NT2/D1 (cell line): ENCODE results near the gene THAP8.

ENCODE experiments used
- DNase-seq: peaks from one replicate; pipeline ENCODE4 v3.0.0-alpha.2; 2011; ENCODE audit warnings: low read depth, low spot score
- H3K27me3 ChIP-seq: 2 replicates; pipeline ENCODE4 v1.6.0; 2011; ENCODE audit warnings: mild to moderate bottlenecking; ENCODE audit not compliant: insufficient read length, insufficient read depth
- H3K36me3 ChIP-seq: 2 replicates; pipeline ENCODE4 v1.6.1; 2011; ENCODE audit warnings: mild to moderate bottlenecking, low read length, mixed read lengths; ENCODE audit not compliant: insufficient read depth, insufficient read length
- H3K4me1 ChIP-seq: 2 replicates; pipeline ENCODE4 v1.5.1; 2011; ENCODE audit not compliant: insufficient read depth, insufficient read length
- H3K4me3 ChIP-seq: 2 replicates; pipeline ENCODE4 v1.5.1; 2011; ENCODE audit warnings: low read depth; ENCODE audit not compliant: insufficient read length
- H3K9ac ChIP-seq: 2 replicates; pipeline ENCODE4 v1.6.0; 2011; ENCODE audit warnings: low read depth; ENCODE audit not compliant: insufficient read length
- H3K9me3 ChIP-seq: 2 replicates; pipeline ENCODE4 v1.5.1; 2011; ENCODE audit warnings: mild to moderate bottlenecking, low read length; ENCODE audit not compliant: insufficient read depth
- SUZ12 ChIP-seq: IDR thresholded peaks from 2 replicates; pipeline ENCODE4 v1.6.1; 2011; ENCODE audit not compliant: insufficient read length, insufficient read depth; ENCODE audit errors: extremely low read depth
- YY1 ChIP-seq: IDR thresholded peaks from 2 replicates; pipeline ENCODE4 v1.6.1; 2011; ENCODE audit not compliant: insufficient read length, insufficient read depth
- ZNF274 ChIP-seq: IDR thresholded peaks from 2 replicates; pipeline ENCODE4 v1.6.1; 2011; ENCODE audit warnings: mild to moderate bottlenecking, low read depth, low read length

The THAP8 gene, protein sequence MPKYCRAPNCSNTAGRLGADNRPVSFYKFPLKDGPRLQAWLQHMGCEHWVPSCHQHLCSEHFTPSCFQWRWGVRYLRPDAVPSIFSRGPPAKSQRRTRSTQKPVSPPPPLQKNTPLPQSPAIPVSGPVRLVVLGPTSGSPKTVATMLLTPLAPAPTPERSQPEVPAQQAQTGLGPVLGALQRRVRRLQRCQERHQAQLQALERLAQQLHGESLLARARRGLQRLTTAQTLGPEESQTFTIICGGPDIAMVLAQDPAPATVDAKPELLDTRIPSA

DNA sequence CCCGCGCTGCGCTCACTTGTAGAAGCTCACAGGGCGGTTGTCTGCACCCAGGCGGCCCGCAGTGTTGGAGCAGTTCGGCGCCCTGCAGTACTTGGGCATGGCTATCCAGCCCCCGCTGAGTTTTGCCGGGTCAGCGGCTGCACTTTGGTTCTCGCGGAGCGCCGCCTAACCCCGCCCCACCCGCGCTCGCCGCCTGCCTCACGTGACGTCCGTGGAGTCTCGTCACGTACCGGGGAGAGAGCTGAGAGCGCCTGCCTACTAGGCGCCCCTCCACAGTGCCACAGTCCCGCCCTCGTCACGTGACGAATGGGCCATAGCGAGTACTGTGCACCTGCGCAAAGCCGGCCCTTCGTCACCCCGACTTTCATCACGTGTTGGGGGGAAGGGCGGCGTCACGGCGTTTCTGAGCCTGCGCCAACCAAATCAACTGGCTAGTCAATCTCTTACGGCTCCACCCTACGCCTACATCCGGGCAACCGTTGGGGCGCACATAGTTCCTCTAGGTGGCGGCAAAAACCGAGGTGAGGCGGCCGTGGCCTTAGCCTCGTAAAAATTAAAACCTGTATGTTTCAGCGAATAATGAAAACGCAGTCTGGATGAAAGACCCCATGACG, at the start of gene THAP8:
Gene THAP8, minus strand, starts transcription at position 167 of the 614 bp plus-strand sequence. Its CDS starts 68 bp downstream, at position 99.
- peak within 1 kb of the TSS; percentile 87 for H3K4me3 ChIP-seq
- peaks cover 17% of the 10 kb centered on the region for H3K36me3 ChIP-seq
- no peaks in the 10 kb centered on the region for H3K9me3 ChIP-seq
- peak; percentile 92 for DNase-seq
- peak within 1 kb of the TSS; percentile 86 for H3K9ac ChIP-seq
- no peak for TF ChIP-seq ZNF274
- TF ChIP-seq SUZ12, result no peak
- TF ChIP-seq YY1, result no peak
- H3K4me1 ChIP-seq, result peaks cover 9% of the 10 kb centered on the region
- H3K27me3 ChIP-seq, result no peaks in the 10 kb centered on the region

DNA sequence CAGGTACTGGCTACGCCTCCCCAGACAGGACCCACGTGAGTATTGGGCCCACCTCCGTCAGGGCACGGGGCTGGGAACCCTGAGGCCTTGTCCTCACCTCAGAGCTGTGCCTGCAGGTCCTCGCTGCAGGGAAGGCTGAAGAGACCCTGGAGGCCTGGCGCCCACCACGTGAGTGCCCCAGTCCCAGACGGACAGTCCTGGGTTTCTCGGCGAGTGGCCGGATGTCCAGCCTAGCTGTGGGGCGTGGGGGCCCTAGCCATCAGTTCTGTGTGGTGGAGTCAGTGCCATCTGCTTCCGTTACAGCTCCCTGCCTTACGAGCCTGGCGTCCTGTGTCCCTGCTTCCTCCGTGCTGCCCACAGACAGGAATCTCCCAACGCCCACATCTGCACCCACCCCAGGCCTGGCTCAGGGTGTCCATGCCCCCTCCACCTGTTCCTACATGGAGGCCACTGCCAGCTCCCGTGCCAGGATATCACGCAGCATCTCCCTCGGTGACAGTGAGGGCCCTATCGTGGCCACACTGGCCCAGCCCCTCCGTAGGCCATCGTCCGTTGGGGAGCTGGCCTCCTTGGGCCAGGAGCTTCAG, 49.0 kb upstream of the THAP8 start:
- no peak for DNase-seq
- Histone ChIP-seq H3K27me3 (no peaks in the 10 kb centered on the region), H3K36me3 (peaks cover 75% of the 10 kb centered on the region), H3K9ac (no peak overlapping the region), H3K9me3 (no peaks in the 10 kb centered on the region), H3K4me3 (no peak overlapping the region), H3K4me1 (peaks cover 2% of the 10 kb centered on the region)
- TF ChIP-seq YY1, result no peak
- TF ChIP-seq SUZ12, result no peak
- no peak for TF ChIP-seq ZNF274

DNA sequence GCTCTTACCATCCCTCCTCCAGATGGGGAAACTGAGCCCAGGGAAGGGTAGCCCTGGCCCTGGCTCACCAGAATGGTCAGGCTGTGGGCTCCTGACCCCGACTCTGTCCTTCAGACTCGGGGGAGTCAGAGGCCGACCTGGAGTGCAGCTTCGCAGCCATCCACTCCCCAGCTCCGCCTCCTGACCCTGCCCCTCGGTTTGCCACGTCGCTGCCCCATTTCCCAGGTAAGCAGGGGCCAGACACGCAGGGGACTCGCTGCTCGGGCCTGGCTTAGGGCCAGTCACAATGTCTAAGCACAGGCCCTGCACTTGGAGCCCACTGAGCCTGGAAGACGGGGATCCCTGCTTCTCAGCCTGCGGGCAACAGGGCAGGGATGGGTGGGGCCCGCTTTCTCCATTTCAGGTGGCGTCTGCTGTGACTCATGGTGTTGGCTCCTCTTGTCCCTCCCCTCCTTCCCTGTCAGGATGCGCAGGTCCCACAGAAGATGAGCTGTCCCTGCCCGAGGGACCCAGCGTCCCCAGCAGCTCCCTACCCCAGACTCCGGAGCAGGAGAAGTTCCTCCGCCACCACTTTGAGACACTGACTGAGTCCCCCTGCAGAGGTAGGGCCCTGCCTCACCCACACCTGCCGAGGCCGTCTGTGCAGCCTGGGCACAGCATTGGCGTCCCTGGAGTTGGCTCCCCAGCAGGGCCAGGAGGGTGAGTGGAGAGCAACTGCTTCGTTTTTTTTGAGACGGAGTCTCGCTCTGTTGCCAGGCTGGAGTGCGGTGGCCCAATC, 47.7 kb upstream of the THAP8 start:
- no peak overlapping the region for H3K4me3 ChIP-seq
- no peak for TF ChIP-seq ZNF274
- TF ChIP-seq SUZ12, result no peak
- no peak for TF ChIP-seq YY1
- peaks cover 2% of the 10 kb centered on the region for H3K4me1 ChIP-seq
- no peaks in the 10 kb centered on the region for H3K27me3 ChIP-seq
- no peak overlapping the region for H3K9ac ChIP-seq
- H3K9me3 ChIP-seq, result no peaks in the 10 kb centered on the region
- no peak for DNase-seq
- peaks cover 77% of the 10 kb centered on the region for H3K36me3 ChIP-seq

DNA sequence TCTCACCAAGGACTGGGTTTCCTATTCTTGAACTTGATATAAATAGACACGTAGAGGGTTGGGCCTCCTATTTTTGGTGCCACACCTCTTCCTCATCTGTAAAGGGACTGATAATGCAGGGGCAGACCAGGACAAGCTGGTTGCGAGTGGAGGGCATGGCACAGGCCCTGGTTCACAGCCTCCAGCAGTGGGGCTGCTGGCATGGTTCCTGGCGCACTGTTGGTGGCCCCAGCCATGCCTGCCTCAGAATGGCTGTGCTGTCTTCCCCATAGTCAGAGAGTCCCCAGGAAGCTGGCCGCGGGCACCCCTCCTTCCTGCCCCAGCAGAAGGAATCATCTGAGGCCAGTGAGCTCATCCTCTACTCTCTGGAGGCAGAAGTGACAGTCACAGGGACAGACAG, 46.4 kb upstream of the THAP8 start:
- Histone ChIP-seq H3K27me3 (no peaks in the 10 kb centered on the region), H3K9ac (no peak overlapping the region), H3K4me3 (no peak overlapping the region), H3K36me3 (peaks cover 72% of the 10 kb centered on the region), H3K9me3 (no peaks in the 10 kb centered on the region), H3K4me1 (peaks cover 2% of the 10 kb centered on the region)
- no peak for TF ChIP-seq YY1
- no peak for TF ChIP-seq ZNF274
- TF ChIP-seq SUZ12, result no peak
- no peak for DNase-seq

DNA sequence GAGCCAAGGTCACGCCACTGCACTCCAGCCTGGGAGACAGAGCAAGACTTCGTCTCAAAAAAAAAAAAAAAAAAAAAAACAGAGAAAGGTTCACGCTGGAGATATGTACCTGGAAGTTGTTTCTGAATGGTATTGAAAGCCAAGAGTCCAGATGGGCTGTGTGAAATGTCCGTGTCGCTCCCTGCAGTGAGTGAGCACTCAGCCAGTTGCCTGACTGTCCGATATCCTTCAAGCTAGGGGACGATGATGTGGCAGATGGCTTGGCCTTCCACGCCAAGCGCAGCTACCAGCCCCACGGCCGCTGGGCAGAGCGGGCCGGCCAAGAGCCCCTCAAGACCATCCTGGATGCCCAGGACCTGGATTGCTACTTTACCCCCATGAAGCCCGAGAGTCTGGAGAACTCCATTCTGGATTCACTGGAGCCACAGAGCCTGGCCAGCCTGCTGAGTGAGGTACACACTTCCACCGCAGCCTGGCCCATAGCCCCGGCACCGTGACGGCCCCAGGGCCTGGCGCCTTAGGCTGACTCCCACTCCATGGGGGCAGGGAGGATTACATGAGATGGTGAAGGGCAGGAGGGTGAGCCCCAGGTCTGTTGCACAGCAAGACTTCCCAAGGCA, 45.2 kb upstream of the THAP8 start:
- TF ChIP-seq ZNF274 (no peak), SUZ12 (no peak), YY1 (no peak)
- Histone ChIP-seq H3K9ac (no peak overlapping the region), H3K4me3 (no peak overlapping the region), H3K36me3 (peaks cover 64% of the 10 kb centered on the region), H3K9me3 (no peaks in the 10 kb centered on the region), H3K4me1 (peaks cover 2% of the 10 kb centered on the region), H3K27me3 (no peaks in the 10 kb centered on the region)
- no peak for DNase-seq

DNA sequence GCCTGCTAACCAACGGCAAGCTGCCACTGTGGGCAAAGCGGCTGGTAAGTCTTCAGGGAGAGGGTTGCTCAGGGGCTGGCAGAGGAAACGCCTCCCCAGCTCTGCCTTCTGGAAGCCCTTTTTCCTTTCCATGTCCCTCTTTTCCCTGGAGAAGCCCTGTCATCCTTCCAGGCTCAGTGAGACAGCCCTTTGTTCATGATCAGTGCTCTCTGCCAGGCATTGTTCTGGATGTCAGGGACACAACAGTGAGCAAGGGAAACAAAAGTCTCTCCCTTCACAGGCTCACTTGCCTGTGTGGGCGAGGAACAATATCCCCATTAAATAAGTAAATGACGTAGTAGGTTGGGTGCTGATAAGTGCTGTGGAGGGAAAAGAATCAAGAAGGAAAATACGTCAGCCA, 43.0 kb upstream of the THAP8 start:
- no peak for DNase-seq
- Histone ChIP-seq H3K27me3 (no peaks in the 10 kb centered on the region), H3K36me3 (peaks cover 61% of the 10 kb centered on the region), H3K9me3 (no peaks in the 10 kb centered on the region), H3K4me1 (peaks cover 2% of the 10 kb centered on the region), H3K4me3 (no peak overlapping the region), H3K9ac (no peak overlapping the region)
- TF ChIP-seq SUZ12 (no peak), YY1 (no peak), ZNF274 (no peak)
